Memory B cell (primary cell): Measurements from ENCODE around the gene GAMT.
A peak's percentile ranks its signal among the peaks of the same experiment; 100 is the strongest.

Experiments used
- ATAC-seq: fragments of 150-1000 bp; cut with Tn5 transposase; 2 replicates; pipeline ENCODE4 v1.10.0; 2021; ENCODE audit warnings: low read depth, mild to moderate bottlenecking, moderate library complexity
- DNase-seq, 2 donors: peaks; one replicate each; pipeline ENCODE4 v3.0.0; 2022; ENCODE audit warnings: low spot score in 2 of 2
- H3K27ac Mint-ChIP-seq: one replicate; pipeline ENCODE4 v1.8.0; 2022; ENCODE audit warnings: mild to moderate bottlenecking, moderate library complexity, mixed read lengths
- H3K27me3 Mint-ChIP-seq: one replicate; pipeline ENCODE4 v1.8.0; 2022; ENCODE audit warnings: mixed read lengths
- H3K36me3 Mint-ChIP-seq: one replicate; pipeline ENCODE4 v1.8.0; 2022; ENCODE audit warnings: mild to moderate bottlenecking, mixed read lengths
- H3K4me1 Mint-ChIP-seq: one replicate; pipeline ENCODE4 v1.8.0; 2022; ENCODE audit warnings: mixed read lengths
- H3K4me3 Mint-ChIP-seq: one replicate; pipeline ENCODE4 v1.8.0; 2022; ENCODE audit warnings: mild to moderate bottlenecking, moderate library complexity, mixed read lengths
- H3K9me3 Mint-ChIP-seq: one replicate; pipeline ENCODE4 v1.8.0; 2022; ENCODE audit warnings: mixed read lengths

Gene GAMT

DNA sequence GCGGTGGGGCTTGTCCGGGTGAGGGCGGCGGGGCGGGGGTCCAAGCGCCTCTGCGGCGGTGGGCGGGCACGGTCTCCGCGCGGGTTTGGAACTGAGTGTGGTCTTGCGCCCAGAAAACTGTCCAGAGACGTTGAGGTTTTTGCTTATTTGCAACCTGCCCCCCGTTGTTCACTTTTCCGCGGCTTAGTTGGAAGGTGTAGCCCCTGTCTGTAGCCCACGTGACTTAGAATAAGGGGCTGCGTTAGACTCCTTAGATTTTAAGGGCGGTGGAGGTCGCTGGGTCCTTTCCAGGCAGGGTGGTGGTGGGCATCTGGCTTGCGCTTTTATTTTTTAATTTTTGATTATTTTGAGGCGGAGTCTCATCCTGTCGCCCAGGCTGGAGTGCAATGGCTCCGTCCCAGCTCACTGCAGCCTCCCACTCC is 37.6 kb upstream of the GAMT start:
- H3K36me3 Mint-ChIP-seq = peaks cover 16% of the 10 kb centered on the region
- no peaks in the 10 kb centered on the region for H3K9me3 Mint-ChIP-seq
- H3K4me1 Mint-ChIP-seq = peaks cover 9% of the 10 kb centered on the region
- no peak for DNase-seq
- H3K27ac Mint-ChIP-seq = peak overlapping the region; percentile 98
- no peak for ATAC-seq
- peak overlapping the region; percentile 100 for H3K4me3 Mint-ChIP-seq
- H3K27me3 Mint-ChIP-seq = no peaks in the 10 kb centered on the region

DNA sequence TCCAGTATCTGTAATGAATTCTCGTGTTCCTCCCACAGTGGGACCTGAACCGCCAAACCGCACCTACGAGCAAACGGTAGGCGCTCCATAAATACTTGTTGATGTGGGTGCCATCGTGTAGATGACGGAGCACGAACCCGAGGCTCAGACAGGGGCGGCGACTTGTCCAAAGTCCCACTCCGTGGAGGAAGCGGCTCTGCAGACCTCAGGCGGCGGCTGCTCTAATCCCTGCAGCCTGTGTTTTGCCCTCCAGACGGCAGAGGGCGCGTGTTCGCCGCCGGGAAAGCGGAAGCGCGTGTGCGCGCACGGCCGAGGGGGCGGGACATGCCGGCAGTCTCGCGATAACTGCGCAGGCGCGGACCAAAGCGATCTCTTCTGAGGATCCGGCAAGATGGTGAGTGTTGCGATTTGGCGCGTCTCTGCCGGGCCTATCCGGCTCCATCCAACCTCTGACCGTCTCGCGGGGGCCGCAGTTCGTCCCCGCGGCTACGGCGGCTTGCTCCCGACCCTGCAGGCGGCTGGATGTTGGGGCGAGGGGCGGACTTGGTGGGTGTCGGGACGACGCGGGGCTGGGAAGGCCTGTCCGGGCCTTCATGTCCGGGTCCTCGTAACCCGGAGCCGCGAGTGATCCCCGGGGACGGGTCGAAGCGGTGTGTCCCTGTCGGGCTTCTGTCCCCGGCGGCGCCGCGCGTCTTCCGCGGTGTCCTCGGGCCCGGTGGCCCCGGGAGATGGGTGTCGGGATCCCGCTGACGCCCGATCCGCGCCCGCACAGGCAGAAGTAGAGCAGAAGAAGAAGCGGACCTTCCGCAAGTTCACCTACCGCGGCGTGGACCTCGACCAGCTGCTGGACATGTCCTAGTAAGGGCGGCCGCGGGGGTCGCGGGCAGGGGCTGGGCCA is 36.9 kb upstream of the GAMT start, which contains the start of gene RPS15:
Gene RPS15, plus strand, starts transcription at position 362 of the 898 bp plus-strand sequence. Its CDS starts 30 bp downstream, at position 392.
- Mint-ChIP-seq H3K27me3 (no peaks in the 10 kb centered on the region), H3K36me3 (peaks cover 16% of the 10 kb centered on the region)

DNA sequence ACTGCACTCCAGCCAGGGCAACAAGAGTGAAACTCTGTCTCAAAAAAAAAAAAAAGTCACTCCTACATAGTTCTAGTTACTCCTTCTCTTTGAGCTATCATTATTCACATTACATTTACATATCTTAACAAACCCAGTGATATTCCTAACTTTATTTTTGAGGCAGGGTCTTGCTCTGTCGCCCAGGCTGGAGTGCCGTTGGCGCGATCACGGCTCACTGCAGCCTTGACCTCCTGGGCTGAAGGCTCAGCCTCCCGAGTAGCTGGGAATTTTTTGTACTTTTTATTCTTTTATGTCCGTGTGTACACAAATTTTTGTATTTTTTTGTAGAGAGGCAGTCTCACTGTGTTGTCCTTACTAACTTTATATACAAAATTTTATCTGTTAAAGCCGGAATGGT is 36.3 kb upstream of the GAMT start:
- Mint-ChIP-seq H3K9me3 (no peaks in the 10 kb centered on the region), H3K4me3 (no peak overlapping the region), H3K36me3 (peaks cover 16% of the 10 kb centered on the region), H3K27me3 (no peaks in the 10 kb centered on the region), H3K27ac (no peak overlapping the region), H3K4me1 (peaks cover 9% of the 10 kb centered on the region)
- ATAC-seq = no peak
- DNase-seq = no peak

More for the DNA sequence above, 36.9 kb upstream of the GAMT start, which contains the start of gene RPS15:
- Mint-ChIP-seq H3K9me3 (no peaks in the 10 kb centered on the region), H3K4me1 (peaks cover 9% of the 10 kb centered on the region), H3K27ac (peak within 1 kb of the TSS; percentile 98), H3K4me3 (peak within 1 kb of the TSS; percentile 100)
- peak; percentile 86 for ATAC-seq
- peak; percentile 96 to 97 for DNase-seq

DNA sequence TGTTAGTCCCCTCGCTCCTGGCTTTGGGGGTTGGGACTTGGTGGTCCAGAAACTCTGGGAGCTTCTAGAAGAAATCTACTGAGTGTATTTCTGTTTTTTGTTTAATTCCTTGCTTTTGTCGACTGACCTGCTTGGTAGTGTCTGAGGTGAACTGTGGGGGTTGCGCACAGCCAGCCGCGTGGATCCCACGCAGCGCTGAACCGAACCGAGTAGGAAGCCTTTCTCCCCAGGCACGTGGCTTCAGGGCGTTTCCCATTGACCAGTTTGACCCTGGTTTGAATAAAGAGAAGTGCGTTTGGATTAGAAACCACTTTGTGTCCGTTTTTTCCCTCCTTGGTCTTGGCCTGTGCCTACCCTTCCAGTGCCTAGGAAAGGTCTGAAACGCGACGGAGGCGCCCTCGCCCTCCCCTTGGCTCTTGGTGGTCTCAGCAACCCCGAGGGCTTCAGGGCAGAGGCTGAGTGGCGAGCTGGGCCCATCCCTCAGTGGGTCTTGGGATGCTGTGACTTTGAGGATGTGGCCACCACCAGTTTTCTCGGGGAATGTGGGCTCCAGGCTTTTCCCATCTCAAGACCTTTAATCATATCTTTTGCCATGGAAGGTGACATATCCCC is 34.1 kb upstream of the GAMT start:
- H3K9me3 Mint-ChIP-seq = no peaks in the 10 kb centered on the region
- no peak overlapping the region for H3K27ac Mint-ChIP-seq
- no peak for DNase-seq
- peaks cover 8% of the 10 kb centered on the region for H3K36me3 Mint-ChIP-seq
- H3K4me1 Mint-ChIP-seq = peaks cover 7% of the 10 kb centered on the region
- no peak overlapping the region for H3K4me3 Mint-ChIP-seq
- no peaks in the 10 kb centered on the region for H3K27me3 Mint-ChIP-seq
- ATAC-seq = no peak

DNA sequence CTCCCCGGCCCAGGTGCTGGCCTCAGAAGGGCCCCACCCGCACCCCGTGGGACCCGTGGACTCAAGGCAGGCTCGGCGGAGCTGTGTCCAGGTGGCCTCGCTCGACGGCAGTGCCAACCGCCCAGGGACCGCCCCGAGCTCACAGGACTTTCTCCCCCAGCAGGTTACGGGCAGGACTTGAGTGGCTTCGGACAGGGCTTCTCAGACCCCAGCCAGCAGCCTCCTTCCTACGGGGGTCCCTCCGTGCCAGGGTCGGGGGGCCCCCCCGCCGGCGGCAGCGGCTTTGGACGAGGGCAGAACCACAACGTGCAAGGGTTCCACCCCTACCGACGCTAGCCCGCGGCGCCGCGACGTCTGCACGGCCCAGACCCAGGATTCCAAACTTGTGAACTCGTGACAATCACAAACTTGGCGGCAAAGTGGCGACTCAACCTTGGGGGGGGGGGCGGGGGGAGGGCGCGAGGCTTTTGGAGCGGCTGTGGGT is 33.3 kb upstream of the GAMT start:
- H3K27me3 Mint-ChIP-seq = no peaks in the 10 kb centered on the region
- no peak overlapping the region for H3K4me3 Mint-ChIP-seq
- H3K36me3 Mint-ChIP-seq = peaks cover 6% of the 10 kb centered on the region
- H3K4me1 Mint-ChIP-seq = peaks cover 2% of the 10 kb centered on the region
- no peaks in the 10 kb centered on the region for H3K9me3 Mint-ChIP-seq
- DNase-seq (no peak), ATAC-seq (no peak)
- no peak overlapping the region for H3K27ac Mint-ChIP-seq

DNA sequence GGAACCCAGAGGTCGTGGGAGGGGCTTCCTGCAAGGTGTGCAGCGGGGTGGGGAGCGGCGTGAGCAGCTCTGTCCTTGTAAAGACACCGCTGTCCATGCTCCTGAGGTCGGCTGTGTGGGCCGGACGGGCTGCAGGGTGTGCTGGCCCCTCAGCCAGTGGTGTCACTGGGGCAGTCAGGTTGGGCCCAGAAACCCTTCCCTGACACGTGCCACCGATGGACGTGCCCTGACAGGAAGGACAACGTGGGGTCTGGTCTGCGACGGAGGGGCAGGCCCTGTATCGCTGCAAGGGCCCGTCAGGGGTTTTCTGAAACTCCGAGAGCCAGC is 32.7 kb upstream of the GAMT start:
- no peaks in the 10 kb centered on the region for H3K27me3 Mint-ChIP-seq
- no peak overlapping the region for H3K4me3 Mint-ChIP-seq
- no peaks in the 10 kb centered on the region for H3K9me3 Mint-ChIP-seq
- H3K4me1 Mint-ChIP-seq = no peaks in the 10 kb centered on the region
- no peak overlapping the region for H3K27ac Mint-ChIP-seq
- DNase-seq = no peak
- H3K36me3 Mint-ChIP-seq = peaks cover 5% of the 10 kb centered on the region
- no peak for ATAC-seq

DNA sequence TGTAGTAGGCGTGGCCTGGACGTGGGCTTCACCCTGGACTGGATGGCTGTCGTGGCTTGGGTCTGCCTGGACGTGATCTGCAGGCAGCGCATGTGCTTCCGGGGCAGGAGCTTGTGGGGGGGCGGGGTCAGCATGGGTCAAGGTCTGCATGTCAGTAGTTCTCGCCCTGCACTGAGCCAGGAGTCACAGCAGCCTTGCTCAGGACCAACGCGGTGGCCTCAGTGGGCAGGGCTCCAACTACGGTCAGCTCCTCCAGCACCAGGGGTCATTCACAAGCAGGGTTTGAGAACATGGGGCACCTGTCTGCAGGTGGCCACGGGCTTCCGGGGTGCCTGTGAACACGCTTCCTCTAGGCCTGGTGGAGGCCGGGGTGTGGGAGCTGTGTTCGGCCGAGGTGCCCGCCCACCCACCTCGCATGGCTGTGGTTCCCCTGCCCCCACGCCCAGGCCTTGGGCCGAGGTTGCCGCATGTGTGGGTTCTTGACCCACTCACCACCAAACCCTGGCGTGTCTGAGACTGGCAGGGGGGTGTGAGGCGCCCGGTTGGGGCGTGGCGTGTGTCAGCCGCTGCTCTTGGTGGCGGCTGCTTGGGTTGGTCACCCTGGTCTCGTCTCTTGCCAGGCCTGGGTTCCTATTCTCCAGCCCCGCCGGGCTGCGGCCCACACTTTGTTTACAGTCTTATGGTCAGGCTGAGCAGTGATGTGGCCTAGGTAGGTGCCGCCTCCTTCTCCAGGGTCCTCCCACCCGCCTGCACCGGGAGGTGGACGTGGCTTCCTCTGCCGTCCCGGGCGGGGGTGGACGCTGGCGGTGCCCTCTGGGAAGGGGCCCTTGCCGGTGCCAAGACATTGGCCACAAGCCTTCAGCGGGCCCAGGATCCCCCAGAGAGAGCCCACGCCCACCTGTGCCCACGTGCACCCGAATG is 32.0 kb upstream of the GAMT start:
- Mint-ChIP-seq H3K9me3 (no peaks in the 10 kb centered on the region), H3K36me3 (peaks cover 5% of the 10 kb centered on the region), H3K4me3 (no peak overlapping the region)

DNA sequence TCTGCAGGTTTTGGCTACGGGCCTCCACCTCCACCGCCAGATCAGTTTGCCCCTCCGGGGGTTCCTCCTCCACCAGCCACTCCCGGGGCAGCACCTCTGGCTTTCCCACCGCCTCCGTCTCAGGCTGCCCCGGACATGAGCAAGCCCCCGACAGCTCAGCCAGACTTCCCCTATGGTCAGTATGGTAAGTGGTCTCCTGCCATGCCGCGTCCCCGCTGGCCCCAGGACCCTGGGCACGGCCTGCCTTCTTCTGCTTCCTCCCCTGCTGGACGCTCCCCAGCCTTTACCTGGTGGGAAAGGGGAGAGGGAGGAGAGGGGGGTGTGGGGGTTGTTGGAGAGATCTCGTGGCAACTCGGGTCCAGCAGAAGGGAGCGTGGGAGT is 31.2 kb upstream of the GAMT start:
- ATAC-seq (no peak), DNase-seq (no peak)
- H3K27ac Mint-ChIP-seq = no peak overlapping the region
- no peak overlapping the region for H3K4me3 Mint-ChIP-seq
- peaks cover 5% of the 10 kb centered on the region for H3K36me3 Mint-ChIP-seq
- no peaks in the 10 kb centered on the region for H3K4me1 Mint-ChIP-seq
- no peaks in the 10 kb centered on the region for H3K27me3 Mint-ChIP-seq
- no peaks in the 10 kb centered on the region for H3K9me3 Mint-ChIP-seq

More for the DNA sequence above, 32.0 kb upstream of the GAMT start:
- ATAC-seq (no peak), DNase-seq (no peak)
- no peaks in the 10 kb centered on the region for H3K27me3 Mint-ChIP-seq
- no peaks in the 10 kb centered on the region for H3K4me1 Mint-ChIP-seq
- H3K27ac Mint-ChIP-seq = no peak overlapping the region

DNA sequence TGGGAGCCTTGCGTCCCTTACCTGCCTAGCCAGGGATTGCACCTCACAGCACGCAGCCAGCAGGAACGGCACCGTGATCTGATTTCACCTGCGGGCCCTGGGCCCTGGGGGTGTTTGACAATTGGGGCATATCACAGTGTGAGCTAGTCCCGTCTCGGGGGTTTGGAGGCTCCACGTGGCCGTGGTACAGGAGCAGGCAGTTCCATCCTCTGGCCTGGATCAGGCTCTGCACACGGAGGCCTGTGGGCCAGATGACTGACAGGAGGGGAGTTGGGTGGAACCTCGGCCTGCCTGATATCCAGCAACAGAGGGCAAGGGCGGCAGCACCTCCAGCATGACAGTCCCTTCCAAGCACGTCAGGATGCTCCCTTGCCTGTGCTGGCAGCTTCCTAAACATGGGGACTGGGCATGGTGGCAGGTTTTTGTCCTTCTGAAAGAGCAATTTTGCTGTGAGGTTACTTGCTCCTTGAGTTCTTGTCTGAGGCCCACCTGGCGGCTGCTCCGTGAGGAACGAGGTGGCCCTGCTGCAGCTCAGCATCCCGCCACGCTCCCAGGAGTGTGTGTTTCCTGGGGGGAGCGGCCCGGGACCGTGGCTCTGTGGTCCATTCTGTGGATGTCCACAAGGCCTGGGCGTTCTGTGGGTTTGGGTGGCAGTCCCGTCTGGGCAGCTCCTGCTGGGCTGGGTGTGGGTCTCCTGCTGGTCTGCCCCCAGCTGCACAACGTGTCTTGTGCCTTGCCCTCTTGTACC is 30.6 kb upstream of the GAMT start:
- DNase-seq (no peak), ATAC-seq (no peak)
- Mint-ChIP-seq H3K27me3 (no peaks in the 10 kb centered on the region), H3K4me1 (no peaks in the 10 kb centered on the region), H3K9me3 (no peaks in the 10 kb centered on the region), H3K27ac (no peak overlapping the region), H3K36me3 (peaks cover 5% of the 10 kb centered on the region), H3K4me3 (no peak overlapping the region)

DNA sequence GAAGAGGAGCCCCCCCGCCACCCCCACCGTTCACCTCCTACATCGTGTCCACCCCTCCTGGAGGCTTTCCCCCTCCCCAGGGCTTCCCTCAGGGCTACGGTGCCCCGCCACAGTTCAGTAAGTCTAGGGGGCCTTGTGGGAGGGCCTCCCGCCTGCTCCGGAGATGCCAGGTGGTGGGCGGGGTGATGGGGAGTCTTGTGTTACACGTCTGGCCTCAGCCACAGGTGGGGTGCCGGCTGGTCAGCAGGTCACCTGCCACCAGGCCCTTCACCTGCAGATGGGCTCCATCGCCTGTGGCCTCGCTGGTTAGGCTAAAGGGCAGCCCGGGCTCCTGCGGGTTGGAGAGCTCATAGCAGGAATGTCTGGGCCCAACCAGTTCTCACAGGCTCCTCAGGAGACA is 28.9 kb upstream of the GAMT start:
- ATAC-seq (no peak), DNase-seq (no peak)
- Mint-ChIP-seq H3K27ac (no peak overlapping the region), H3K4me1 (no peaks in the 10 kb centered on the region), H3K27me3 (no peaks in the 10 kb centered on the region), H3K4me3 (no peak overlapping the region), H3K36me3 (peaks cover 3% of the 10 kb centered on the region), H3K9me3 (no peaks in the 10 kb centered on the region)

DNA sequence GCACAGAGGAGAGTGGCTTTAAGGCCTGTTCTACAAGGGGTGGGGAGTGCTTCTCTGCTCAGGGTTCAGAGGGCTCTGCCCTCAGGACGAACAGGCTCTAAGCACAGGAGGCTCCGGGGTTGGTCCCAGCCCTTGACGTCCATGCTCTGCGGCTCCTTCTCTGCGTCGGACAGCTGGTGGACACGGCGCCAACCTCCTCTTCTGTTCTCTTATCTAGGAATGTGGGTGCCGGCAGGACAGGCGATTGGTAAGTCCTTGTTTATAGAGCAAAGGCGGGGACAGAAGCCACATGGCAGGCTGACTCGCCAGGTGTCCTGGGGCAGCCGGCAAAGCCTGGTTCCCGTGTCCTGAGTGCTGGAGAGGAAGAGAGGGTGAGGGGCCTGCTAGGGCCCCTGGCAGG is 28.4 kb upstream of the GAMT start:
- Mint-ChIP-seq H3K4me1 (no peaks in the 10 kb centered on the region), H3K4me3 (no peak overlapping the region), H3K36me3 (peaks cover 6% of the 10 kb centered on the region), H3K27me3 (no peaks in the 10 kb centered on the region), H3K9me3 (no peaks in the 10 kb centered on the region), H3K27ac (no peak overlapping the region)
- ATAC-seq (no peak), DNase-seq (no peak)

DNA sequence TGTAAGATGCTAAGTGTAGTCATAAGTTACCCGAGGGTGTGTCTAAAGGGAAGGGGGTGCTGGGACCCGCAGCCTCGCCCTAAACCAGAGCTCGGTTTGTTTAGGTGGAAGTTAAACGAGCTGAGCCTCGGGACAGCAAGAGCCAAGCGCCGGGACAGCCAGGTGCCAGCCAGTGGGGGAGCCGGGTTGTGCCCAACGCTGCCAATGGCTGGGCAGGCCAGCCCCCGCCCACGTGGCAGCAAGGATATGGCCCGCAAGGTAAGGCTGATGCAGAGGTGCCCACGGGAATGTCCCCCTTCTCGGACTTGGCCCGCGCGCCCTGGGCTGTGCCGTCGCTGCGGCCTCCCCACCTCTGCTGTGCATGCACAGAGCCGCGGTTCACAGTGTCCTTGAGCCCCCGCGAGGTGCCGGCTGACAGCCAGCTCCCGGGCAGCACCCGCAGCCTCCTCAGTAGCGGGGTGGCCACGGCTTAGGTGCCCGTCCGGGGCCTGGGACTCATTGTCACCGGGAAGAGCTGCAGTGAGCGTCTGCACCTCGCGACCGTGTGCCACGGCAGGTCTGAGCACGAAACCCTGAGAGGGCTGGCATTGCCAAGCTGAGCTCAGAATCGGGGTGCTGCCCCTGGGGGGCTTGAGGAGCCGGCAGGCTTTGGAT is 27.5 kb upstream of the GAMT start:
- Mint-ChIP-seq H3K36me3 (peaks cover 12% of the 10 kb centered on the region), H3K9me3 (no peaks in the 10 kb centered on the region), H3K4me1 (no peaks in the 10 kb centered on the region), H3K27me3 (no peaks in the 10 kb centered on the region), H3K27ac (no peak overlapping the region), H3K4me3 (no peak overlapping the region)
- DNase-seq (no peak), ATAC-seq (no peak)
